NOMO-1 treated with dmso at 0.1 percent for 144 hours (cell line): ENCODE measurements around the gene ATF5.

Experiments
- DNase-seq: peaks from one replicate; lab custom pipeline; 2025; ENCODE audit not compliant: unreplicated experiment; lab: John Stamatoyannopoulos, UW

Gene ATF5

DNA sequence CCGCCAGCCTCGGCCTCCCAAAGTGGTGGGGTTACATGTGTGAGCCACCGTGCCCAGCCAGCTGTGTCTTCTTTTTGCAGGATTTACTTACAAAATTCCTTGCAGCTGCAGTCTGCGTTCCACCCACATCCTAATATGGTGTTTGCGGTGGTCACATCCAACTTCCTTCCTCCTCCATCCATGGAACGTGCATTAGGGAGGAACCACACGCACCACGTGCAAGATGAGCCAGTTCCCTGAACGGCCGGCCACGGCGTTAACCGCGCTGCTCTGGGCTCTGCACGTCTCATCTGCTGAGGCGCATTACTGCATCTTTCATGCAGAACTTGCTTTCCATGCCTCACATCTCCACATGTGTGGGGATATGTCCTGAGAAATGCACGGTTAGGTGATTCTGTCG lies 45.0 kb downstream of the ATF5 start:
- no peak for DNase-seq

DNA sequence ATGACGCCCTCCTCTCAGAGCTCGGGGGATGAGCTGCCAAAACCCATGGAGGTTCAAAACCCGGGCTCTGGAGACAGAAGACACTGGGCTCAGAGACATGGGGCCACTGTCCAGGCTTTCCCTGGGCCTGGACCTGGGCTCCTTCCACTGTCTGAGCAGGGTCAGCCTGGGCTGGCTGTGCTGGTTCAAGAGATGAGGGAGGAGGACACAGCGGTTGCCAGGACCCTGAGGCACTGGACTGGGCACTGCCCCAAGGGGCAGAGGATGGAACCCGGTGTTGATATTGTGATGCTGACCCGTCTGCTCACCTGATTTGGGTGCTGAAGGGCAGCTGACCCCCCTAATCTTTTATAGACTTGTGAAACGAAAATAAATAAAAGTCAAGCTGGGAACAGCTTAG lies 46.0 kb downstream of the ATF5 start:
- DNase-seq: no peak

- DNase-seq: no peak
Observed at GRCh38 chr19:49976496-49976895, 47.5 kb downstream of the ATF5 start.

GRCh38 chr19:49977076-49977475 lies 48.1 kb downstream of the ATF5 start:
- no peak for DNase-seq

DNA sequence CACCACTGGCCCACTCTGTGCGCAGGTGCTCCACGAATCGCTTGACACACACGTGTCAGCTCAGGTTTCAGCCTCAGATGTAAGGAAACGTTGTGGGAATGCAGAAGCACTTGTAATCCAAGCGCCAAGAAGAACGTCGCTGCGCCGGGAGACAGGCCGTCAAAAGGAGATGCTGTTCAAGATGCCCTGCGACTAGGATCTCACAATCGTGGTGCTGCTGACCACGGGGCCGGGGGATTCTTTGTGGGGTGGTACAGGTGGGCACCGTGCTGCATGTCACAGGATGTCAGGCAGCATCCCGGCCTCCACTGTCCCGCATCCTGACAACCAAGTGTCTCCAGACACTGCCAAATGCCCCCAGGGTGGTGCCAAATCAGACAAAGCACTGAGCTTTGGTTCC lies 48.9 kb downstream of the ATF5 start:
- DNase-seq: no peak

DNA sequence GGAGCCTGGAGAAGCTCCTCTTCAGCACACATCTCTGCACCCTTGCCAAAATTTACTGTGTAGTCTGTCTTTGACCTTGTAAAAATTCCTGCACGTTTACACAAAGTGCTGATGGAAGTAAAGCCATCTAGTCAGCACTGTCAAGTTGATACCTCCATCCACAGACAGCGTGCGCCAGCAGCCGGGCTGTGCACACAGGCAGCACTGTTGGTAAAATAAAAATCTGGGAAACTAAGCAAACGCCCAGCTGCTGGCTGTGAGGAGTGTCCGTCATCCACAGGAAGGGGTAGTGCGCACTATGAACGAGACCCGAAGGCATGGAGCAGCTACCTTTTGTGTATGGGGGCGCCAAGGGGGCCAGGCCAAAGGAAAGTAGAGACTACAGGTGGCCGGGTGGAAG lies 49.3 kb downstream of the ATF5 start:
- no peak for DNase-seq

GRCh38 chr19:49981603-49982593 lies 52.9 kb downstream of the ATF5 start:
- DNase-seq: no peak
